Mesendoderm (in vitro differentiated cells): ENCODE data around the gene MRTFA.

Experiments used
- DNase-seq: peaks from one replicate; pipeline ENCODE4 v3.0.0; 2013
- H2AK5ac ChIP-seq: 2 replicates; pipeline ENCODE4 v1.6.1; 2013; ENCODE audit warnings: low read length, inconsistent platforms
- H2BK120ac ChIP-seq: 2 replicates; pipeline ENCODE4 v1.6.1; 2013; ENCODE audit warnings: low read depth, mild to moderate bottlenecking, low read length, moderate library complexity, mixed read lengths
- H2BK15ac ChIP-seq: replicated peaks from 2 replicates; pipeline ENCODE4 v1.6.1; 2013; ENCODE audit warnings: low read depth, mild to moderate bottlenecking, moderate library complexity
- H2BK5ac ChIP-seq: 2 replicates; pipeline ENCODE4 v1.6.1; 2013; ENCODE audit warnings: low read length, inconsistent platforms
- H3K18ac ChIP-seq: 2 replicates; pipeline ENCODE4 v1.6.1; 2013; ENCODE audit warnings: mild to moderate bottlenecking, low read length, mixed read lengths
- H3K23ac ChIP-seq: one replicate; pipeline ENCODE4 v1.6.1; 2013; ENCODE audit warnings: low read length
- H3K27ac ChIP-seq: 2 replicates; pipeline ENCODE4 v1.5.1; 2013; ENCODE audit warnings: low read depth, mild to moderate bottlenecking, inconsistent platforms, low read length, moderate library complexity
- H3K27me3 ChIP-seq: 2 replicates; pipeline ENCODE4 v1.6.1; 2013; ENCODE audit warnings: low read length, control low read depth, mild to moderate bottlenecking, inconsistent platforms; ENCODE audit not compliant: insufficient read depth, poor library complexity
- H3K36me3 ChIP-seq: 2 replicates; pipeline ENCODE4 v1.6.1; 2013; ENCODE audit warnings: low read length, inconsistent platforms; ENCODE audit not compliant: control insufficient read depth, insufficient read depth
- H3K4ac ChIP-seq: one replicate; pipeline ENCODE4 v1.6.1; 2013; ENCODE audit warnings: low read depth, mild to moderate bottlenecking, low read length, moderate library complexity
- H3K4me1 ChIP-seq: 2 replicates; pipeline ENCODE4 v1.6.1; 2013; ENCODE audit warnings: low read depth, low read length, inconsistent platforms; ENCODE audit not compliant: control insufficient read depth
- H3K4me2 ChIP-seq: 2 replicates; pipeline ENCODE4 v1.6.1; 2013; ENCODE audit warnings: low read length
- H3K4me3 ChIP-seq: 2 replicates; pipeline ENCODE4 v1.5.1; 2013; ENCODE audit warnings: mild to moderate bottlenecking, low read length
- H3K56ac ChIP-seq: one replicate; pipeline ENCODE4 v1.6.1; 2013; ENCODE audit warnings: low read length
- H3K79me1 ChIP-seq: 2 replicates; pipeline ENCODE4 v1.6.1; 2013; ENCODE audit warnings: low read length, inconsistent platforms
- H3K79me2 ChIP-seq: 2 replicates; pipeline ENCODE4 v1.6.1; 2013; ENCODE audit warnings: mild to moderate bottlenecking, low read length; ENCODE audit not compliant: control insufficient read depth, insufficient read depth
- H3K9ac ChIP-seq: 2 replicates; pipeline ENCODE4 v1.6.1; 2013; ENCODE audit warnings: low read length, inconsistent platforms
- H4K5ac ChIP-seq: one replicate; pipeline ENCODE4 v1.6.1; 2013; ENCODE audit warnings: low read length
- H4K8ac ChIP-seq: one replicate; pipeline ENCODE4 v1.6.1; 2013; ENCODE audit warnings: low read depth, mild to moderate bottlenecking, control low read depth, low read length, moderate library complexity
- WGBS: extraction: QIAGEN DNeasy Blood & Tissue Kit; methylation state at CpG from one replicate; pipeline ENCODE4 v1.1.7; 2013; ENCODE audit warnings: low lambda C conversion rate, missing lambda C conversion rate; ENCODE audit not compliant: insufficient coverage; ENCODE audit errors: extremely low coverage; 5-methylcytosine and 5-hydroxymethylcytosine counted together

MRTFA gene

GRCh38 chr22:40674274-40674673 is 37.8 kb upstream of the MRTFA start:
- peaks cover under 1% of the 10 kb centered on the region for H3K4me1 ChIP-seq
- H3K27ac ChIP-seq: no peak overlapping the region
- no peak overlapping the region for H3K56ac ChIP-seq
- no peak overlapping the region for H3K4me2 ChIP-seq
- no peak overlapping the region for H3K4me3 ChIP-seq
- H2AK5ac ChIP-seq: no peak overlapping the region
- no peak overlapping the region for H2BK5ac ChIP-seq
- WGBS: no CpG with 5 or more reads among the region's 4 CpGs
- H3K79me2 ChIP-seq: no peaks in the 10 kb centered on the region
- no peak for DNase-seq
- no peaks in the 10 kb centered on the region for H3K36me3 ChIP-seq
- no peak overlapping the region for H3K4ac ChIP-seq
- no peak overlapping the region for H4K5ac ChIP-seq
- H3K23ac ChIP-seq: no peak overlapping the region
- no peak overlapping the region for H3K9ac ChIP-seq
- no peak overlapping the region for H3K18ac ChIP-seq
- H2BK120ac ChIP-seq: no peak overlapping the region
- H3K27me3 ChIP-seq: no peaks in the 10 kb centered on the region
- H4K8ac ChIP-seq: no peak overlapping the region
- H2BK15ac ChIP-seq: no peak overlapping the region
- no peaks in the 10 kb centered on the region for H3K79me1 ChIP-seq

DNA sequence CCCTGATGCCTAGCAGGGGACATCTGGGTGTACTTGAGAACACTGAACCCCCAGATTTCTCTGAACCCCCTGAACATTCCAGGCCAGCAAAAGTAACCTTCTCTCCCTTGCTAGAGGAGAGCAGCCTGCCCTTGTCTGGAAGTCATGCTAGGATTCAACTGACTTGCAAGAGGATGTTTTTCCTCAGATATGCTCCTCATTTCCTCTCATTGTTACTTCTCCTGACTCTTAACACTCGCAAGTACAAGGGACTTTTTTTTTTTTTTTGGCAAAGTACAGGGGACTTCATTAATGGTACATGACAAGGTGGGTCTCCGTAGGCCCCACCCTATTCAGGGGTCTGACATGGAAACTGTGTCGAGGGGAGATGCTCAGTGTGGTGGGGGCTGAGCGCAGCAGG is 36.5 kb upstream of the MRTFA start:
- no peak overlapping the region for H4K8ac ChIP-seq
- no peak overlapping the region for H3K9ac ChIP-seq
- no peak overlapping the region for H2BK15ac ChIP-seq
- H3K18ac ChIP-seq: no peak overlapping the region
- no peaks in the 10 kb centered on the region for H3K79me1 ChIP-seq
- H3K56ac ChIP-seq: no peak overlapping the region
- H2BK5ac ChIP-seq: no peak overlapping the region
- H3K27me3 ChIP-seq: no peaks in the 10 kb centered on the region
- H2AK5ac ChIP-seq: no peak overlapping the region
- H4K5ac ChIP-seq: no peak overlapping the region
- no peak overlapping the region for H3K27ac ChIP-seq
- no peak overlapping the region for H3K4me3 ChIP-seq
- H2BK120ac ChIP-seq: no peak overlapping the region
- H3K4ac ChIP-seq: no peak overlapping the region
- DNase-seq: no peak
- no peak overlapping the region for H3K23ac ChIP-seq
- no CpG with 5 or more reads among the region's 4 CpGs for WGBS
- H3K79me2 ChIP-seq: no peaks in the 10 kb centered on the region
- no peaks in the 10 kb centered on the region for H3K36me3 ChIP-seq
- H3K4me1 ChIP-seq: no peaks in the 10 kb centered on the region
- H3K4me2 ChIP-seq: no peak overlapping the region

GRCh38 chr22:40671796-40672360 is 35.4 kb upstream of the MRTFA start:
- H3K4me2 ChIP-seq: no peak overlapping the region
- H3K4me3 ChIP-seq: no peak overlapping the region
- H3K4me1 ChIP-seq: no peaks in the 10 kb centered on the region
- no peaks in the 10 kb centered on the region for H3K79me1 ChIP-seq
- H2BK15ac ChIP-seq: no peak overlapping the region
- no peak overlapping the region for H2BK120ac ChIP-seq
- H4K5ac ChIP-seq: no peak overlapping the region
- H2AK5ac ChIP-seq: no peak overlapping the region
- no peak overlapping the region for H3K9ac ChIP-seq
- no peak overlapping the region for H4K8ac ChIP-seq
- no peak for DNase-seq
- no peak overlapping the region for H2BK5ac ChIP-seq
- WGBS: no CpG with 5 or more reads among the region's 7 CpGs
- no peak overlapping the region for H3K18ac ChIP-seq
- H3K56ac ChIP-seq: no peak overlapping the region
- H3K4ac ChIP-seq: no peak overlapping the region
- H3K79me2 ChIP-seq: no peaks in the 10 kb centered on the region
- no peaks in the 10 kb centered on the region for H3K36me3 ChIP-seq
- no peak overlapping the region for H3K27ac ChIP-seq
- no peak overlapping the region for H3K23ac ChIP-seq
- no peaks in the 10 kb centered on the region for H3K27me3 ChIP-seq

DNA sequence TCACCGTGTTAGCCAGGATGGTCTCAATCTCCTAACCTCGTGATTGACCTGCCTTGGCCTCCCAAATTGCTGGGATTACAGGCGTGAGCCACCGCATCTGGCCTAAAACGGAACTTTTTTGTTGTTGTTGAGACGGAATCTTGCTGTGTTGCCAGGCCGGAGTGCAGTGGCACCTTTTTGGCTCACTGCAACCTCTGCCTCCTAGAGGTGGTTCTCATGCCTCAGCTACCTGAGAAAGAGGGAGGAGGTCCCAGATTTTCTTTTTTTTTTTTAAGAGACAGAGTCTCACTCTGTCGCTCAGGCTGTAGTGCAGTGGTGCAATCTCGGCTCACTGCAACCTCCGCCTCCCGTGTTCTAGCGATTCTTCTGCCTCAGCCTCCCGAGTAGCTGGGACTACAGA is 34.9 kb upstream of the MRTFA start:
- Histone ChIP-seq H3K56ac (no peak overlapping the region), H4K5ac (no peak overlapping the region), H3K27me3 (no peaks in the 10 kb centered on the region), H3K18ac (no peak overlapping the region), H3K27ac (no peak overlapping the region), H2AK5ac (no peak overlapping the region), H3K23ac (no peak overlapping the region), H3K4me3 (no peak overlapping the region), H2BK120ac (no peak overlapping the region), H3K4ac (no peak overlapping the region), H3K36me3 (no peaks in the 10 kb centered on the region), H2BK5ac (no peak overlapping the region), H3K79me2 (no peaks in the 10 kb centered on the region), H3K9ac (no peak overlapping the region), H2BK15ac (no peak overlapping the region), H3K79me1 (no peaks in the 10 kb centered on the region), H4K8ac (no peak overlapping the region), H3K4me2 (no peak overlapping the region), H3K4me1 (no peaks in the 10 kb centered on the region)
- WGBS: no CpG with 5 or more reads among the region's 13 CpGs
- no peak for DNase-seq

GRCh38 chr22:40670058-40670457 is 33.5 kb upstream of the MRTFA start:
- H3K79me2 ChIP-seq: no peaks in the 10 kb centered on the region
- no peaks in the 10 kb centered on the region for H3K36me3 ChIP-seq
- H3K56ac ChIP-seq: no peak overlapping the region
- no peak overlapping the region for H3K18ac ChIP-seq
- H3K4ac ChIP-seq: no peak overlapping the region
- no peak overlapping the region for H2AK5ac ChIP-seq
- no peak overlapping the region for H3K4me2 ChIP-seq
- no peak overlapping the region for H2BK120ac ChIP-seq
- no peak overlapping the region for H3K23ac ChIP-seq
- no peak overlapping the region for H4K8ac ChIP-seq
- no peak for DNase-seq
- H2BK5ac ChIP-seq: no peak overlapping the region
- H3K4me1 ChIP-seq: no peaks in the 10 kb centered on the region
- H3K27me3 ChIP-seq: no peaks in the 10 kb centered on the region
- H3K27ac ChIP-seq: no peak overlapping the region
- H4K5ac ChIP-seq: no peak overlapping the region
- H3K9ac ChIP-seq: no peak overlapping the region
- WGBS: no CpG with 5 or more reads among the region's 2 CpGs
- H3K4me3 ChIP-seq: no peak overlapping the region
- no peaks in the 10 kb centered on the region for H3K79me1 ChIP-seq
- no peak overlapping the region for H2BK15ac ChIP-seq
